ENCODE data around the gene ARHGAP42. TPM values are rescaled to one million over a fixed set of nuclear protein-coding genes. Genes with fewer than 3 reads are reported as not detected.

Gene ARHGAP42
- total RNA-seq, 2 donors from 2014 or later, result 14.9 to 20.0 TPM

DNA sequence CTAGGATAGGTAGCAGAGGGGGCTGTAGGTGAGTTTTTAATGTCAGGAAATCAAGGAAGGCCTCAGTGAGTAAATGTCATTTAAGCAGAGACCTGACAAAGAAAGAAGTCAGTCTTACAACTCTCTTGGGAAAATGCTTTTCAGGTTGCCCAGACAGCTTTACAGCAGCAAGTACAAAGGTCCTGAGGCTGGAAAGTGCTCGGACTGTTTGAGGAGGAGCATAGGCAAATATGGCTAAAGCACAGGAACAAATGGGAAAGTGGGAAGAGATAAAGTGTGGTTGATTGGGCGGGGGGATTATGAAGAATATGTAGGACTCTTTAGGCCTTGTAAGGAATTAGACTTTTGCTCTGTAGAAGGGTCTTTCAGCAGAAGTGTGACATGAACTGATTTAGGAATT is 125.4 kb downstream of the ARHGAP42 start:
- no peak for DNase-seq (ENCODE audit: low spot score)
- intact Hi-C loops (cut with DNase I), result no loop called here

DNA sequence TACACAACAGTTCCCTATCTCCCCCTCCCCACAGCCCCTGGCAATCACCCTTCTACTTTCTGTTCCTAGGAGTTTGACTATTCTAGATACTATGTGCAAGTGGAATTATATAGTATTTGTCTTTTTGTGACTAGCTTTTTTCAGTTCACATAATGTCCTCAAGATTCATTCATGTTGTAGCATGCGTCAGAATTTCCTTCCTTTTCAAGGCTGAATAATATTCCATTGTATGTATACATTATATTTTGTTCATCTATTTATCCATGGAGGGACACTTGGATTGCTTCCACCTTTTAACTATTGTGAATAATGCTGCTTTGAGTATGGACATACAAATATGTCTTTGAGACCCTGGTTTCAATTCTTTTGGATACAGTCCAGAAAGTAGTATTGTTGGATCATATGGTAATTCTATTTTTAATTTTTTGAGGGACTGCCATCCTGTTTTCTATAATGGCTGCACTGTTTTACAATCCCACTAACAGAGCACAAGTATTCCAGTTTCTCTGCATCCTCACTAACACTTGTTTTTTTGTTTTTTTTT is 128.8 kb downstream of the ARHGAP42 start:
- DNase-seq (ENCODE audit: low spot score), result no peak
- intact Hi-C loops (cut with DNase I), result no loop called here

DNA sequence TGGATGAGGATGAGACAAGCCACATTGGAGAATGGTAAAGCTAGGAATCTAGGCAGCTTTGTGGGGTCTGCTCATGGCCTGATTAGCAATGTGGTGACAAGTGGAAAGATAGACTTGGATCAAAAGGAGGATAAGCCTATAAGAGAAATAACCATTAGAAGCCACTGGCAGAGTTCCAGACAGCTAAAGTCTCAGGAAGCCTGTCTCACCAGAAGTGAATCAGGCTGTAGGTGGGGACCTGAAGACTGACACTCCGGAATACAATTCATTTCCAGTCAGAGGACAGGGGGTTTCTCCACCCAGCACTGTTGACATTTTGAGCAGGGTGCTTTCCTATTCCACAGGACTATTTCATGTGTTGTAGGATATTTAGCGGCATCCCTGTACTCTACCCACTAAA is 129.7 kb downstream of the ARHGAP42 start:
- DNase-seq (ENCODE audit: low spot score), result no peak
- intact Hi-C loops (cut with DNase I), result no loop called here

DNA sequence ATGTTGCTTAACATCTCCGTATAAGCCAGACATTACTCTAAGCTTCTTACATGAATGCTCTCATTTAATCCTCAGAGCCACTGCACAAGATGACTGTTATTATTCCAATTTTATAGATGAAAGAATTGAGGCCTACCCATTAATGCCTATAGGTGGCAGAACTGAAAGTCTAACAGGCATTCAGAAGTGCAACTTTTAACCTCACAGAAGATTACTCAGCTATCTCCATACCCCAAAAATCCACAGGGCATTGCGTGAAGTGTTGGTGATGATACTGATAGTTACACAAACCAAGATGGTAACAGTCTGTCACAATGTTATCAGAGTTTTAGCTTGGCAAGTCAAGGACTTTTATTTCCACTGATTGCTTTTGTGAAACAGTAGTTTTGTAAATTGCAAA is 130.5 kb downstream of the ARHGAP42 start:
- intact Hi-C loops (cut with DNase I), result no loop called here
- DNase-seq (ENCODE audit: low spot score), result no peak

DNA sequence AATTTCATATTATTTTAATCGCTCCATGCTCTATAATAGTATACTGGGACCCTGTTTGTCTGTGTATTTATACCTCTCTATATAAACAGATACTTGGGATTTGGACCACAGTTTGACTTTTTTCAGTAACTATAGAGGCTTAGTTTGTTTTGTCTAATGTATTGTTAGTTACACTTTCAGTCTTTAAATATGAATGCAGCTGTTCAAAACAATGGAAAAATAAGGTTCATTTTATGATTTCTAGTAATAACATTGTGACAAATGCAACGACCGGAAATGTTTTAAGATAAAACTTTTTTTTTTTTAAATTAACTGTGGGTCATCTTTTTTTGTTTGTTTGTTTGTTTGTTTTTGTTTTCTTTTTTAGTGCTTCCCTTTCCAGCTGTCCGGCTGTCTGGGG is 133.5 kb downstream of the ARHGAP42 start:
- intact Hi-C loops (cut with DNase I), result loop anchor here in 1 of 2 donors (5.0 kb wide), 1 partner anchor 1078 kb away; no protein-coding TSS in a partner anchor
- no peak for DNase-seq (ENCODE audit: low spot score)

DNA sequence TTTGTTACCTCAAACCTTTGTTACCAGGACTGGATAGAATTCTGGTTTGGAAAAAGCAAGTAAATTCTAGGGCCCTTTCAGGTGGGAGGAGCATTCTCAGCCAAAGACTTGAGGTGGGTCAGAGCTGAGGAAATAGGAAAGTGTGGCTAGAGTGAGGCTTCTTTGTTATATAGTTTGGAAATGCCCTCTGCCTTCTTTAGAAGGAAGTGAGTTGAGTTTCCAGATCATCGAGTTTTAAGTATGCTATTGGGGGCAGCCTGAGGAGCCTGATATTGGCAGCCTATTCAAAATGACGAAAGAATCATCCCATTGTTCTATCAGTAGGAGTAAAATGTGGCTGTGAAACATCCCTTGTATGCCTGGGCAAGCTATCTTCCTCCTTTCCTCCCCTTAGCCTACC is 134.1 kb downstream of the ARHGAP42 start:
- intact Hi-C loops (cut with DNase I), result loop anchor here in 1 of 2 donors (5.0 kb wide), 1 partner anchor 1079 kb away; no protein-coding TSS in a partner anchor
- DNase-seq (ENCODE audit: low spot score), result no peak

DNA sequence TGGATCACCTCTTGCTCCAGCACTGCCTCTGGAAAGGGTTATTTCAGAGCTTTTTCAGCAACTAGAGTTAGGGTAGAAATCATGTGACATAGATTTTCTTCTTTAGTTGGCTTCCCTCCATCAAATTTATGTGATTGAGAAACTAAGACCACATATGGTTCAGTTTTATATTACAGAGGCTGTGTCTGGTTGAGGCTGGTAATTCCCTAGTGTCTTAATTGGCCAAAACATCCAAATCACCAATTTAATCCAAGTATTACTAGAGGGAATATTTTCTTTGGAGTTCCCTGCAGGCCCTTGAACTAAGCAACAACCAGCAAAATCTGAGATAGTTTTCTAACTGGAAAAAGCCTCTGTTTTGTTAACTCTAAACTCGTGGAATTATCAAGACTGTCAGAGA is 136.3 kb downstream of the ARHGAP42 start:
- DNase-seq (ENCODE audit: low spot score), result no peak
- intact Hi-C loops (cut with DNase I), result loop anchor here in 1 of 2 donors (5.0 kb wide), 1 partner anchor 1081 kb away; no protein-coding TSS in a partner anchor

DNA sequence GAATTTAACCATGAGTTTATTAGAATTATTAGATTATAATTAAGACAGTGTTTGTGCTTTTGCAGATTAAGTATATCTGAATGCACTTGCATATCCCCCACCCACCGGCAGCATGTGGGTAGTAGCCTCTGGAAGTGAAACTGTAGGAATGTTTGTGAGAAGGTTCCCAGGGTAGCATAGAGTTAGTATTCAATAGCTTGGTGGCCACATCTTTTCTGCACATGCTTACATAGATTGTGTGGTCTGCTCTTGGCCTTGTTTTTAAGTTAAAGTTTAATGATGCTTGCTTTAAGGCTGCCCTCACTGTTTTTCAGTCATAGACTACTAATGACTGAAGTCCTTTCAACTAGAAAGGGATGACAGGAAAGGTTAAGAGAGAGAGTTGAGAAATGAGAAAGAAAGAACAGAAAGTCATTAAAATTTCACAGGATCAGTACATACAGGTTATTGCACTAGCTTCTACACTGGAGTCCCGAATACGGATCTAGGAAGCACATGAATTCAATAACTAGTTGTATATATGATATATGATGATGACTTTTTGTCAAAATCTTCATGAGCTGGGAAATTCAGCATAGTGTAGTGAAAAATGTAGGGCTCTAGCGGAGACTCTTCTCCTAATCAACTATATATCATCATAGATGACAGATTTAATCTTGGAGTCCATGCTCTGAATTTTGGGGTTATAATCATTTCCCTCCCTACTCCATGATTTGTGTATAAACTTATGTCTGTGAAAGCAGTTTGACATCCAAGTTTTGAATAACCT is 137.1 kb downstream of the ARHGAP42 start:
- intact Hi-C loops (cut with DNase I), result loop anchor here in 1 of 2 donors (5.0 kb wide), 1 partner anchor 1082 kb away; no protein-coding TSS in a partner anchor
- DNase-seq (ENCODE audit: low spot score), result no peak

DNA sequence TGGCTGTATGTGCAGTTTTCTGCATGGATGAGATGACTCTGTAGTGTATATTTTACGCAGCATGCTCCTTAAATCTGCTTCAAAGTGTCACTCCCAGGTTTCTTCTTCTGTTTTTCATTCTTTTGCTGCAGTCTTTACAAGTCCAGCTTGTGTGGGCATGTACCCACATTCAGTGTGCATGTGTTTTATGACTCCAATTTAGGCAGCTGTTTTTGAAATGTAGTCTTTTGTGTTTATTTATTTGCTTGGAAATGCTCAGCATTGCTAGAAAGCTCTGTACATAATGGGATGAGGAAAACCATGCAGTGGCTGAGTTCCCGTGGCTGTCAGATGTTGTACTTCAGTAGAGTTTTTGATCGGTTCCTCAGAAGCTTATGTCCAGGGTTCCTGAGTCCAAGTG is 138.5 kb downstream of the ARHGAP42 start:
- DNase-seq (ENCODE audit: low spot score), result no peak
- intact Hi-C loops (cut with DNase I), result no loop called here

DNA sequence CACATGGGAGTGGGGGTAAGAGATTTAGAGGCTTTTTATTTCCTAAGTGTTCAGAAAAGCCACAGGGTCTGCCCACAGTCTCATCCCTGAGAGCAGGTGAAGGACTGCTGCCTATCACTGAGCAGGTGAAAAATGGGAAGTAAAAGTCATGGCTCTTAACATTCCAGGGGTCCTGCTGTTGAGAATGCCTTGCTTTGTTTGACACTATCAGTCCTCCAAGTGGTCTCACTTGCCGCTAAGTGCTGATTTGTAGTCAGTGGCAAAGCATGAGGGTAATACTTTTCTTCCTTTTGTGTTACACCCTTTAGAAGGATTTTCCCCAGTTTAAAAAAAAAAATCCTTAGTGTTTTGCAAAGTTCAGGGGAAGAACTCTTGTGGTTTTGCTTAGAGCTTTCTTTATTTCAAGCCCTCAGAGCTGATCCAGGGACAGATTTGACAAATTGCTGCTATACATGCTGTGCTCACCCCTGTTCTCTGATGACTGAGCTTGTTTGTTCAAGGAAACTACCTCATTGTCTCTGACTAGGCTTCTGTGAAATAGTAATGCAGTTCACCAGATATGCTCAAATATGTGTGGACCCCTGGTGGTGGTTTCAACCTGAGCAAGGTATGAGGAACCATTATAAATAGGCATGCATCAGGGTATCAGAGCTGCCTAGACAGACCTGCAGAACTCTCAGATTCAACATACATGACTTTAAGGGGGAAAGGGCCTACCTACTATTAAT is 141.0 kb downstream of the ARHGAP42 start:
- intact Hi-C loops (cut with DNase I), result no loop called here
- no peak for DNase-seq (ENCODE audit: low spot score)

DNA sequence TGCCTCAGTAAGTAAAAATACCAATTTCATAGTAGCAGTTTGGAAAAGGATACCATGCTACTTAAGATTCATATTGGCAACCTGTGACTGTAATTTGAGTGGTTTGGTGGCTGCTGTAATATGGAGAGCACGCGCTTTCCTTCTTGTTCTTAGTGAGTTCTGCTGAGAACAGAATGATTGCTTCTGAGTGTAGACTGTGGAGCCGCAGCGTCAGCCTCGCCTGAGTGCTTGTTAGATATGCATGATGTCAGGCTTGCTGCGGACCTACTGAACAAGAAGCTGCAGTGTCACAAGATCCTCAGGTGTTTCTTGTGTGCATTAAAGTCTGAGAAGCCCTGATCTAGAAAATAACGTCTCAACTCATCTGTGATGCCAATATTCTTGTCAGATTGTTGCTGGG is 143.2 kb downstream of the ARHGAP42 start:
- intact Hi-C loops (cut with DNase I), result no loop called here
- DNase-seq (ENCODE audit: low spot score), result no peak

DNA sequence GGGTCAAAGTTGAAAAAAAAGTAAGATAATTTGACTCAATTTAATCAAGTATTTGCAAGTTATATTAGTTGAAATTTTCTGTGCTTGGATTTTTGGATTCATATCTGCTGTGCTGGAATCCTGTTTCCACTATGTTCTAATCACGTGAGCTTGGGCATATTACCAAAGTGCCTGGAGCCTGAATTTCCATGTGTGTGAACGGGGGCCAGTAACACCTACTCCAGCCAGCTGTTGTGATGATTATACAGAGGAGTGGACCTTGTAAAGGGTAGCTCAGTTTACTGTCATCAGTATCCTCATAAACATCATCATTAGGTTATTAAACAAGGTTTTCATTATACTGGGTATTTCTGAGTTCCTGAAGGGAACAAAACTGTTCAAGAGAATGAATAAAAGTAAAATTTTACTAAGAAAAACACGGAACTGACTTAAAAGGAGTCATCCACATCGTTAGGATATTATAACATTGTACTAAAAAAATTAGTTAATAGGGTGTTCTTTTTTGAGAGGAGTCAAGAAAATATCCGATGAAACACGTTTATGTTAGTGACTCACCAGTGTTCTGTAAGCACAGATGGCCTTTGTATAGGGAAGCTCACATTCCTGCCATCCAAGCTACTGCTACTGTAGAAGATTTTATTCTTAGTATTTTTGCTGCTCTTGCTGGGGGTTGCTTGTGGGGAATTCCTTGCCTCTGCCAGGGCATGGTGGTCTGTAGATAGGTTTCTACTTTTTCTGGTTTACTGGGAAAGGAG is 144.1 kb downstream of the ARHGAP42 start:
- intact Hi-C loops (cut with DNase I), result no loop called here
- no peak for DNase-seq (ENCODE audit: low spot score)

DNA sequence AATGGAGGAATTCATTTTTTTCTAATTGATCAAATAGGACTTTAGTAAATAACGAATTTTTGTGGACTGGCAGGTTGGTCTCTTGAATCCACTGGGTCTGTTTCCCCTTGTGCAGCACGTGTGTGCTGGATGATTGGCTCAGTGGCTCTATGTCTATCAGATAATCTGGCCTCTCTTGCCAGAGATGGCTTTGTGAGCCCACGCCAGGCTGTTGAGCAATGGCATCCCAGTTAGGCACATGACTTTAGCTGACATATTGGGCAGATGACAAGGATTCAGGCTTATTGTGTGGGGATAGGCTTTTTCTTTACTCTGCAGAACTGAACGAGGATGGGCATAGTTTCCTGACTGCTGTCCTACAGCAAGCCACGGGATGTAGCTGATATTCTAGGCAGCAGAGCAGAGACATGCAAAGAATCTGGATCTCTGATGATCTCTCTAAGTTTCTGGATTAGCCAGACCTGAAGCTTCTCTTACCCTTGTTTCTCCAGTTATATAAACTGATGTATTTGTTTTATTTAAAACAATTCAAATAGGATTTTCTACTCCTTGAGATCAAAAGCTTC is 144.9 kb downstream of the ARHGAP42 start:
- DNase-seq (ENCODE audit: low spot score), result no peak
- intact Hi-C loops (cut with DNase I), result no loop called here

DNA sequence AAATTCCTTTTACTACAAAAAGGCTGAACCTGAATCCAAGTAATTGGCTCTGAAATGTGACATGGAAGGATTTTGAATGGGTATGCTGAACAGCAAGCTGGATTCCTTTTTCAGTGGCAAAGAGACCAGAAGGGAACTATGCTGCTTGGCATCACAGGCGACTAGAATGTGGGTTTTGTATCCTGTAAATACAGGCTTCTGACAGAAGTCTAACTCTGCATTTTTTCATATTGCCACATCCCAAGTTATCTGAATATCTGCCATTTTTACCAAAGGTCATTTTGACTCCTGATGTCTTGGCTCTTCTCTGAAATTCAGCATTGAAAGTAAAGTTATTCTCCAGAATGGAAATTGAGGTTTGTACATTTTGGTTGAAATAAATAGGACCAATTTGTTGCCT is 145.7 kb downstream of the ARHGAP42 start:
- intact Hi-C loops (cut with DNase I), result no loop called here
- no peak for DNase-seq (ENCODE audit: low spot score)

DNA sequence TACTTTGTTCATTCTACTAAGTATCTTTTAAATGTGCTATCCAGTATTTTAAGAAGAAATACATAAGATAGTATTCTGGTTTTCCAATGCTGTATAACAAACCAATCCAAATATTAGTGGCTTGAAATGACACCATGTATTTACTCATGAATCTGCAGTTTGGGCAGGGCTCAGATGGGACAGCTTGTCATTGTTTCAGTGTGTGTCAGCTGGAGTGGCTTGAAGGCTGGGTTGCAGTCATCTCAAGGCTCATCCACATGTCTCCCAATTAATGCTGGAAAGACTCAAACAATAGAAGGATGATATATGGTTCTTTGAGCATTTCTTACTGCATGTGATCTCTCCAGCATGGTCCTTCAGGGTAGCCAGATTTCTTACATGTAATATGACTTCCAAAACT is 146.2 kb downstream of the ARHGAP42 start:
- no peak for DNase-seq (ENCODE audit: low spot score)
- intact Hi-C loops (cut with DNase I), result no loop called here

DNA sequence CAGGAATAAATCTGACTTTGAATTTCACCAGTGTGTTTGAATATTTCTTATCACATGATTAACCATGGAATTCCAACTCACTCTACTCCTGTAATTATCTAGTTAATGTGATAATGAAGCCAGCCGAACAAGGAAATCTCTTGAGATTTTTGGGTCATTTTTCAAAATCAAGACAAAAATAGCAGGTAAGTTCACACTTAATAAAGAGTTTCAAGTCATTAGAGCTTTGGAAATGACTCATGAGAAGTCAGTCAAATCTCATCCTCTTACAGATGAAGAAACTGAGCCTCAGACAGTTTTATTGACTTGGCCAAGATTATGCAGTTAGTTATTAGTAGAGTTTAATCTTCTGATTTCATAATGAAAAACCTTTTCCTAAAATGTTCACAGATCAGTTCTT is 148.8 kb downstream of the ARHGAP42 start:
- intact Hi-C loops (cut with DNase I), result no loop called here
- no peak for DNase-seq (ENCODE audit: low spot score)

DNA sequence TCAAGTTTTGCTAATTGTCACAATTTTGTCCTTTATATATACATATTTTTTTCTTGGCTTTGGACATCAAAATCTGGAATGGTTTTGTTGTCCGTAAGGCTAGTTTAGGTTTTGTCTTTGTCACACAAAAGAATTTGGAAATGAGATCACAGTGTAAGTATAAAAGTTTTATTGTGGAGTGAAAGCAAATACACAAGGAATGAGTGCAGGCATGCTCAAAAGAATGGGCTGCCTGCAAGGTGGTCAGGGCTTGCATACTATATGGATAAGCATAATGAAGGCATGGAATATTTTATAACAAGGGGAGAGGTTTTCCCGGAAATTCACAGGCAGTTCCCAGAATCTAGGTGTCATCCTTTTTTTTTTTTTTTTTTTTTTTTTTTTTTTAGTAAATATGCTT is 150.2 kb downstream of the ARHGAP42 start:
- DNase-seq (ENCODE audit: low spot score), result no peak
- intact Hi-C loops (cut with DNase I), result no loop called here

DNA sequence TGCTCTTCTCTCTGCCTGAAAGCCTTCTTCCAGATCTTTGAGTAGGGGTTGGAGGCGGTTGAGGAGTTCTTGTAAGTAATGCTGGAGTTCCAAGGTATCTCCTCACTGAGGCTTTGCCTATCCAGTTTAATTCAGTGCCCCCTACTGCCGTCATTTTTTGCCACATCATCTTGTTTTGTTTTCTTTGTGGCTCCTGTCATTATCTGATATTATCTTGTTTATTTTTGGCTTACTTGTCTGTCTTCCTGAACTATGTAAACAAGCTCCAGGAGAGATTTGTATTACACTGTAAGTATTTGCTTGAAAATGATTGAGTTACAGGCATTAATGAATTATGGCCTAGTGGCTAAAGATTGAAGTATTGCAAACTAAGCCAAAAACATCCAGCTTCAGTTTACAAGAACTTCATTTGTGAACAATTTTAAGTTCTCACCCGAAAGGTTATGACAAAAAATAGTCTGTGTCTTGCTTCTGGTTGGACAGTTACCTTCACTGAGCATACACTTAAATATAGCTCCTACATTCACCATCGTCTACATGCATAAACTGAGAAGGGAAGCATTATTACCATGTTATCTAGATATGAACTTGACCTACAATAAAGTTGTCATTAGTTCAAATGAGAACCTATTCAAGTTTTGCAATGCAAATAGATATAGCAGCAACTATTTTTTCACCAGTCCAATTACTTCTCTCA is 154.8 kb downstream of the ARHGAP42 start:
- no peak for DNase-seq (ENCODE audit: low spot score)

More for the DNA sequence above, 154.8 kb downstream of the ARHGAP42 start:
- intact Hi-C loops (cut with DNase I), result loop anchor here in 1 of 2 donors (10.0 kb wide), 1 partner anchor 157 kb away; the partner anchor contains the start of gene ARHGAP42

Data from posterior vena cava (tissue), 2 donors.